Transverse colon (tissue), 4 donors: ENCODE data around the gene CCDC81. TPM values are rescaled to one million over a fixed set of nuclear protein-coding genes. Genes with fewer than 3 reads are reported as not detected.
"Not testable (repeated sequence)": the region's sequence is repeated elsewhere in the genome, so short reads cannot be mapped to it uniquely, and the experiment has no call there.

Source experiments
- DNase-seq: peaks from one replicate; pipeline ENCODE4 v3.0.0-alpha.2; 2019
- H3K27ac ChIP-seq, 4 donors: fragments of 200-600 bp; sonication (generic); 2 replicates each; pipeline ENCODE4 v1.5.1; 2016 to 2018; ENCODE audit warnings: inconsistent platforms in 4 of 4
- H3K27me3 ChIP-seq: fragments of 200-600 bp; sonication (generic); 2 replicates; pipeline ENCODE4 v1.5.1; 2017; ENCODE audit warnings: inconsistent platforms
- H3K36me3 ChIP-seq, 4 donors: fragments of 200-600 bp; sonication (generic); 2 replicates each; pipeline ENCODE4 v1.5.1; 2017 to 2019; ENCODE audit warnings: inconsistent platforms in 4 of 4
- H3K4me1 ChIP-seq, 4 donors: fragments of 200-600 bp; sonication (generic); 2 replicates each; pipeline ENCODE4 v1.5.1; 2017 to 2020; ENCODE audit warnings: inconsistent platforms in 4 of 4
- H3K4me3 ChIP-seq, 4 donors: fragments of 200-600 bp; sonication (generic); 1 replicate in 1 of 4; 2 replicates in 3 of 4; pipeline versions ENCODE4 v1.5.1 to v1.6.1; 2017 to 2019; ENCODE audit warnings: inconsistent platforms in 4 of 4
- H3K9me3 ChIP-seq, 2 donors: fragments of 200-600 bp; sonication (generic); 2 replicates each; pipeline ENCODE4 v1.5.1; 2017 to 2019; ENCODE audit warnings: inconsistent platforms in 2 of 2
- EP300 ChIP-seq: sonication (generic); formaldehyde crosslinking; IDR thresholded peaks from one replicate; pipeline ENCODE4 v1.6.1; 2017; ENCODE audit warnings: antibody characterized with exemption, low read depth
- POLR2A ChIP-seq: fragments of 450-650 bp; IDR thresholded peaks from one replicate; pipeline ENCODE4 v1.6.1; 2016; ENCODE audit warnings: antibody characterized with exemption, mild to moderate bottlenecking, moderate library complexity
- POLR2AphosphoS5 ChIP-seq, 3 donors: sonication (generic); formaldehyde crosslinking; IDR thresholded peaks; one replicate each; pipeline ENCODE4 v1.6.1; 2016; ENCODE audit warnings: antibody characterized with exemption in 3 of 3
- WGBS, 2 donors: methylation state at CpG; one replicate each; pipeline ENCODE4 v1.1.5; 2018; ENCODE audit warnings: low coverage in 1 of 2; 5-methylcytosine and 5-hydroxymethylcytosine counted together
- in situ Hi-C, 4 donors: fragments of 200-750 bp; cut with MboI; loops; one replicate each; pipeline versions ENCODE4 v1.15.0 to v1.15.1; 2017; ENCODE audit warnings: low sequenced_read_pairs in 3 of 4, low pct_ligation_motif_present in 1 of 4, low pct_unique_long_range_greater_than_20kb in 1 of 4
- intact Hi-C: fragments of 100-400 bp; cut with DNase I; formaldehyde crosslinking; loops from one replicate; pipeline ENCODE4 v1.15.1; 2023; ENCODE audit warnings: low total_unique reads
- total RNA-seq, 4 donors: library from RNA; depleted of rRNA; stranded (reverse); fragments of >200 nt; gene quantifications; one replicate each; pipeline ENCODE4 v1.1.0, GENCODE V29; 2016
- TF ChIP-seq, protein P1 (sequence below), 5 experiments: fragments of 200-600 bp in 3 of 5; fragments of 450-650 bp in 2 of 5; sonication (generic) in 3 of 5; IDR thresholded peaks; 1 replicate in 2 of 5; 2 replicates in 3 of 5; pipeline ENCODE4 v1.5.1; 2016 to 2017; ENCODE audit warnings: antibody characterized with exemption in 5 of 5, inconsistent platforms in 3 of 5, mild to moderate bottlenecking in 2 of 5, moderate library complexity in 1 of 5

Gene CCDC81
- total RNA-seq, 4 donors from 2014 or later, result 0.41 to 0.64 TPM; not detected in 2

DNA sequence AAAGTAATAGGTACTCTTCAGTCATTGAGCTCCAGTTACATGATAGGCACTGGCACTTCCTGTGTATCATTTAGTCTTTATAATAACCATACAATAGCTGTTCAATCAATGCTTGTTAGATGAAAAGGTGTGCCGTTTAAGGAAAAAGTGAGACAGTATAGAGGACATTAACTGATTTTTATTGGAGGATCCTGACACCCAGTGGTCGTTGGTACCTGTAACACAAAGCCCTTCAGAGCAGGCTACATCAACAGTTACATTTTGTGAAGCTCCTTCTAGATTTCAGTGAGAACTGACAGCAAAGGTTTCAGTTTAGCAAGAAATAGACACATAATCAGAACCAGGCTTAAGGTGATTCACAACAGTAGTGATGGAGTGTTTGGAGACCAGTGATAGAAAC is 44.2 kb downstream of the CCDC81 start:
- intact Hi-C loops, result no loop called here
- Histone ChIP-seq H3K9me3 (no peaks in the 10 kb centered on the region), H3K4me1 (no peaks in the 10 kb centered on the region), H3K36me3 (no peaks in the 10 kb centered on the region), H3K27ac (no peak overlapping the region), H3K4me3 (no peak overlapping the region), H3K27me3 (no peaks in the 10 kb centered on the region)
- in situ Hi-C loops, result no loop called here
- TF ChIP-seq POLR2AphosphoS5 (IDR thresholded peaks at IDR 0.05) (no peak), EP300 (no peak), POLR2A (no peak)
- TF ChIP-seq, protein P1, sequence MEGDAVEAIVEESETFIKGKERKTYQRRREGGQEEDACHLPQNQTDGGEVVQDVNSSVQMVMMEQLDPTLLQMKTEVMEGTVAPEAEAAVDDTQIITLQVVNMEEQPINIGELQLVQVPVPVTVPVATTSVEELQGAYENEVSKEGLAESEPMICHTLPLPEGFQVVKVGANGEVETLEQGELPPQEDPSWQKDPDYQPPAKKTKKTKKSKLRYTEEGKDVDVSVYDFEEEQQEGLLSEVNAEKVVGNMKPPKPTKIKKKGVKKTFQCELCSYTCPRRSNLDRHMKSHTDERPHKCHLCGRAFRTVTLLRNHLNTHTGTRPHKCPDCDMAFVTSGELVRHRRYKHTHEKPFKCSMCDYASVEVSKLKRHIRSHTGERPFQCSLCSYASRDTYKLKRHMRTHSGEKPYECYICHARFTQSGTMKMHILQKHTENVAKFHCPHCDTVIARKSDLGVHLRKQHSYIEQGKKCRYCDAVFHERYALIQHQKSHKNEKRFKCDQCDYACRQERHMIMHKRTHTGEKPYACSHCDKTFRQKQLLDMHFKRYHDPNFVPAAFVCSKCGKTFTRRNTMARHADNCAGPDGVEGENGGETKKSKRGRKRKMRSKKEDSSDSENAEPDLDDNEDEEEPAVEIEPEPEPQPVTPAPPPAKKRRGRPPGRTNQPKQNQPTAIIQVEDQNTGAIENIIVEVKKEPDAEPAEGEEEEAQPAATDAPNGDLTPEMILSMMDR (IDR thresholded peaks at IDR 0.05), result no peak
- DNase-seq, result no peak
- WGBS, 2 donors, result 27 to 34% methylated on average over 2 of the region's 2 CpGs

DNA sequence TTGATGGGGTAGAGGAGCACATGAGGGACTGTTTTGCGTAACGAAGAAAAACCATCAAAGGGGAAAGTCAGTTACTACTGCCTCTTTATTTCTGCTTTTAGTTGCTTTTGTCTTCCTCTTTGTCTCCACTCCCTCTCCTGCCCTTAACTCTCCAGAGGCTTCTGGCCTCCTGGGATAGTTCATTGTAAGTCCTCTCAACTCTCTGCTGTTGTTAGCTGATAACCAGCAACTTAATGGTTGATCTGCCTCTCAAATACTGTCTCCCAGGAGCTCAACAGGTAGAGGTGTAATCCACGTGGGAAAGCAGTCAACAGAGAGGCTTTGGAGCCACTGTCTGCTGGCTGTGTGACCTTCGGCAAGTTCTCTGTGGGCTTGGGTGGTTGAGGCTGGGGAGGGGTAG is 47.3 kb downstream of the CCDC81 start:
- Histone ChIP-seq H3K4me1 (no peaks in the 10 kb centered on the region), H3K4me3 (no peak overlapping the region), H3K36me3 (no peaks in the 10 kb centered on the region), H3K27me3 (no peaks in the 10 kb centered on the region), H3K9me3 (peaks cover 0 to 7% of the 10 kb centered on the region in 2 donors), H3K27ac (no peak overlapping the region)
- WGBS, 2 donors, result 79 to 86% methylated on average over 4 of the region's 4 CpGs
- intact Hi-C loops (no loop called here), in situ Hi-C loops (no loop called here)
- no peak for TF ChIP-seq POLR2A
- no peak for TF ChIP-seq EP300
- TF ChIP-seq, protein P1 (IDR thresholded peaks at IDR 0.05), result no peak
- no peak for TF ChIP-seq POLR2AphosphoS5 (IDR thresholded peaks at IDR 0.05)
- no peak for DNase-seq

DNA sequence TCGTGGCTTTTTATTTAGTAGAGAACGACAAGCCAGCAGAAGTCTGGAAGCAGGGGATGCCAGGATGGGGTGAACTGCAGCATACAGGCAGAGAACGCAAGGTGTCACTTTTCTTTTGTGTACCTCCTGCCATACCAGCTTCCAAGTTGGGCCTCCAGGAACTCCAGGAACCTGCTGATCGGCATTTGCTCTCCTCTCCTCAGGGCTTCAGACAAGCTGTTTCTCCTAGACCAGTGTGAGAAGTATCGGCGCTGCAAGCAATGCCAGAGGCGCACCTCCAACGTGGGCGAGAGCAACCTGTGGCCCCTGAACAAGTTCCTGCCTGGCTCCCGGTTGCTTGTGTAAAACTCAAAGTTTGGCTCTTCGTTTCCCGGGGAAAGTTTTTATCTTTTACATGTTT is 47.7 kb downstream of the CCDC81 start:
- no peak overlapping the region for H3K27ac ChIP-seq
- intact Hi-C loops (no loop called here), in situ Hi-C loops (no loop called here)
- H3K36me3 ChIP-seq, result no peaks in the 10 kb centered on the region
- TF ChIP-seq EP300 (no peak), POLR2AphosphoS5 (IDR thresholded peaks at IDR 0.05) (no peak), POLR2A (no peak)
- TF ChIP-seq, protein P1 (IDR thresholded peaks at IDR 0.05), result no peak
- no peak overlapping the region for H3K4me3 ChIP-seq
- H3K9me3 ChIP-seq, result peaks cover 0 to 11% of the 10 kb centered on the region in 2 donors
- H3K27me3 ChIP-seq, result no peaks in the 10 kb centered on the region
- DNase-seq, result no peak
- no peaks in the 10 kb centered on the region for H3K4me1 ChIP-seq
- WGBS, 2 donors, result 58 to 80% methylated on average over 4 to 12 of the region's 12 CpGs

DNA sequence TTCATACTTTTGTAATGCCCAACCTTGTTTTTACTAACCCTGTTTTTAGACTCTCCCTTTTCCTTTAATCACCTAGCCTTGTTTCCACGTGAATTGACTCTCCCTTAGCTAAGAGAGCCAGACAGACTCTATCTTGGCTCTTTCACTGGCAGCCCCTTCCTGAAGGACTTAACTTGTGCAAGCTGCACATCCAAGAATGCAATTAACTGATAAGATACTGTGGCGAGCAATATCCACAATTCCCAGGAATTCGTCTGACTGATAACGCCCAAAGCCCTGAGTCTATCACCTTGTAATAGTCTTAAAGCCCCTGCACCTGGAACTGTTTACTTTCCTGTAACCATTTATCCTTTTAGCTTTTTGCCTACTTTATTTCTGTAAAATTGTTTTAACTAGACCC is 48.8 kb downstream of the CCDC81 start:
- 0 to 57% methylated on average over 1 to 4 of the region's 4 CpGs for WGBS, 2 donors
- H3K27ac ChIP-seq, in situ Hi-C loops, intact Hi-C loops, DNase-seq, H3K4me3 ChIP-seq, H3K36me3 ChIP-seq, H3K27me3 ChIP-seq, H3K4me1 ChIP-seq: not testable (repeated sequence)
- H3K9me3 ChIP-seq, result peaks cover 0 to 15% of the 10 kb centered on the region in 2 donors

DNA sequence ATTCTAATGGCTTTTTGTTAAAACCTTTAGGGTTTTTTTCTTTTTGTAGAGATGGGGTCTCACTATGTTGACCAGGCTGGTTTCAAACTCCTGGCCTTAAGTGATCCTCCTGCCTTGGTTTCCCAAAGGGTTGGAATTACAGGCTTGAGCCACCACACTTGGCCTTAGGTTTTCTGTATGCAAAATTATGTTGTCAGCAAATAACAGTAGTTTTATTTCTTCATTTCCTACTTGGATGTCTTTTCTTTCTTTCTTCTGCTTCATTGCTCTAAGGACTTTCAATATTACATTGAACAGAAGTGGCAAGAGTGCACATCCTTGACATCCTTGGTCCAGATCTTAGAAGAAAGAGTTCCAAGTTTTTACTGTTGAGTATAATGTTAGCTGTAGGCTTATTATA is 52.8 kb downstream of the CCDC81 start:
- peaks cover 0 to 15% of the 10 kb centered on the region in 2 donors for H3K9me3 ChIP-seq
- no peak for DNase-seq
- intact Hi-C loops (no loop called here), in situ Hi-C loops (no loop called here)
- H3K4me3 ChIP-seq, result no peak overlapping the region
- H3K4me1 ChIP-seq, result no peaks in the 10 kb centered on the region
- H3K36me3 ChIP-seq, result no peaks in the 10 kb centered on the region
- TF ChIP-seq POLR2A, result no peak
- TF ChIP-seq EP300, result no peak
- TF ChIP-seq, protein P1 (IDR thresholded peaks at IDR 0.05), result no peak
- TF ChIP-seq POLR2AphosphoS5 (IDR thresholded peaks at IDR 0.05), result no peak
- no peak overlapping the region for H3K27ac ChIP-seq
- no peaks in the 10 kb centered on the region for H3K27me3 ChIP-seq
